CD14-positive monocyte (primary cell): ENCODE measurements around the gene AFG3L2. TPM values are rescaled to one million over a fixed set of nuclear protein-coding genes. Genes with fewer than 3 reads are reported as not detected.

Experiments used
- DNase-seq, 3 donors: peaks; one replicate each; pipeline ENCODE4 v3.0.0-alpha.2; 2011 to 2022
- H2AFZ ChIP-seq: 2 replicates; pipeline ENCODE4 v1.6.0; 2012; ENCODE audit warnings: mild to moderate bottlenecking, low read depth, low read length, inconsistent platforms; ENCODE audit not compliant: insufficient read depth, poor library complexity, severe bottlenecking
- H3K27ac ChIP-seq, 2 donors: 1 replicate in 1 of 2; 2 replicates in 1 of 2; pipeline ENCODE4 v1.5.1; 2012 to 2013; ENCODE audit warnings: low read length in 2 of 2, control low read depth in 1 of 2, inconsistent platforms in 1 of 2, low read depth in 1 of 2, mild to moderate bottlenecking in 1 of 2
- H3K27me3 ChIP-seq, 2 donors: one replicate each; pipeline versions ENCODE4 v1.6.0 to v1.6.1; 2011 to 2013; ENCODE audit warnings: low read length in 2 of 2; ENCODE audit not compliant: control insufficient read depth in 2 of 2, insufficient read depth in 2 of 2
- H3K36me3 ChIP-seq, 2 donors: replicated peaks in 1 of 2; 1 replicate in 1 of 2; 2 replicates in 1 of 2; pipeline versions ENCODE4 v1.5.1 to v1.6.1; 2012 to 2013; ENCODE audit warnings: low read length in 2 of 2, control low read depth in 1 of 2, inconsistent platforms in 1 of 2, mild to moderate bottlenecking in 1 of 2; ENCODE audit not compliant: insufficient read depth in 2 of 2, control insufficient read depth in 1 of 2
- H3K4me1 ChIP-seq, 2 donors: 1 replicate in 1 of 2; 2 replicates in 1 of 2; pipeline versions ENCODE4 v1.5.1 to v1.6.1; 2012 to 2013; ENCODE audit warnings: low read length in 2 of 2, control low read depth in 1 of 2, inconsistent platforms in 1 of 2, mild to moderate bottlenecking in 1 of 2, moderate library complexity in 1 of 2; ENCODE audit not compliant: insufficient read depth in 2 of 2, control insufficient read depth in 1 of 2
- H3K4me2 ChIP-seq: replicated peaks from 2 replicates; pipeline ENCODE3; 2012; ENCODE audit warnings: low read length, moderate library complexity, mild to moderate bottlenecking; ENCODE audit not compliant: poor library complexity, severe bottlenecking; ENCODE audit errors: extremely low read depth
- H3K4me3 ChIP-seq, 3 experiments: fragments of 200-600 bp in 1 of 3; sonication (generic) in 1 of 3; replicated peaks in 1 of 3; 1 replicate in 2 of 3; 2 replicates in 1 of 3; pipeline ENCODE4 v1.5.1; 2011 to 2013; ENCODE audit warnings: low read length in 3 of 3, mild to moderate bottlenecking in 3 of 3, control low read depth in 2 of 3, low read depth in 2 of 3, inconsistent platforms in 1 of 3, moderate library complexity in 1 of 3
- H3K79me2 ChIP-seq: 2 replicates; pipeline ENCODE4 v1.6.0; 2012; ENCODE audit warnings: mild to moderate bottlenecking, control low read depth, inconsistent platforms, low read length, moderate library complexity; ENCODE audit not compliant: insufficient read depth
- H3K9ac ChIP-seq: 2 replicates; pipeline ENCODE4 v1.6.0; 2017; ENCODE audit warnings: low read length, mild to moderate bottlenecking; ENCODE audit not compliant: insufficient read depth, poor library complexity, severe bottlenecking
- H3K9me3 ChIP-seq, 2 donors: replicated peaks in 1 of 2; 1 replicate in 1 of 2; 2 replicates in 1 of 2; pipeline versions ENCODE4 v1.5.1 to v1.6.1; 2012 to 2013; ENCODE audit warnings: low read length in 2 of 2, control low read depth in 1 of 2; ENCODE audit not compliant: control insufficient read depth in 1 of 2, insufficient read depth in 1 of 2
- H4K20me1 ChIP-seq: 2 replicates; pipeline ENCODE4 v1.6.0; 2012; ENCODE audit warnings: mild to moderate bottlenecking, low read length, control low read depth, moderate library complexity; ENCODE audit not compliant: insufficient read depth
- H3K27ac Mint-ChIP-seq, 7 donors: one replicate each; pipeline ENCODE4 v1.8.0; 2020; ENCODE audit warnings: mild to moderate bottlenecking in 7 of 7, mixed read lengths in 7 of 7, moderate library complexity in 6 of 7, inconsistent platforms in 2 of 7
- H3K27me3 Mint-ChIP-seq, 3 donors: one replicate each; pipeline ENCODE4 v1.8.0; 2021 to 2022; ENCODE audit warnings: low read depth in 3 of 3, mild to moderate bottlenecking in 3 of 3, mixed read lengths in 3 of 3, moderate library complexity in 3 of 3, inconsistent platforms in 1 of 3
- H3K36me3 Mint-ChIP-seq, 2 donors: one replicate each; pipeline ENCODE4 v1.8.0; 2020; ENCODE audit warnings: mixed read lengths in 2 of 2, inconsistent platforms in 1 of 2, mild to moderate bottlenecking in 1 of 2
- H3K4me1 Mint-ChIP-seq: one replicate; pipeline ENCODE4 v1.8.0; 2020; ENCODE audit warnings: mild to moderate bottlenecking, mixed read lengths
- H3K4me3 Mint-ChIP-seq, 2 donors: one replicate each; pipeline ENCODE4 v1.8.0; 2020; ENCODE audit warnings: mild to moderate bottlenecking in 2 of 2, mixed read lengths in 2 of 2, moderate library complexity in 1 of 2
- H3K9me3 Mint-ChIP-seq, 7 donors: one replicate each; pipeline ENCODE4 v1.8.0; 2020 to 2022; ENCODE audit warnings: mixed read lengths in 7 of 7, mild to moderate bottlenecking in 6 of 7, moderate library complexity in 6 of 7, inconsistent platforms in 2 of 7
- WGBS: methylation state at CpG from one replicate; pipeline ENCODE4 v1.1.5; 2013; ENCODE audit warnings: missing lambda C conversion rate; ENCODE audit not compliant: insufficient coverage; 5-methylcytosine and 5-hydroxymethylcytosine counted together
- intact Hi-C, 2 donors: fragments of 100-400 bp; cut with micrococcal nuclease; formaldehyde crosslinking; loops; one replicate each; pipeline versions ENCODE4 v1.15.0 to v1.15.1; 2023
- polyA plus RNA-seq, 3 donors: library from polyadenylated mRNA; depleted of rRNA in 1 of 3; unstranded in 2 of 3; stranded (reverse) in 1 of 3; fragments of 300-500 nt in 2 of 3; fragments of >200 nt in 1 of 3; fragmentation: Illumina TruSeq in 2 of 3; gene quantifications; 1 replicate in 2 of 3; 2 replicates in 1 of 3; pipeline ENCODE4 v1.2.3, GENCODE V29; 2012 to 2021
- TF ChIP-seq, protein P1 (sequence below): fragments of 200-600 bp; IDR thresholded peaks from one replicate; pipeline ENCODE4 v1.8.0; 2022; ENCODE audit warnings: antibody characterized with exemption, mild to moderate bottlenecking

AFG3L2 gene
- polyA plus RNA-seq, 3 donors: 13.9 to 15.5 (median 13.9) TPM

DNA sequence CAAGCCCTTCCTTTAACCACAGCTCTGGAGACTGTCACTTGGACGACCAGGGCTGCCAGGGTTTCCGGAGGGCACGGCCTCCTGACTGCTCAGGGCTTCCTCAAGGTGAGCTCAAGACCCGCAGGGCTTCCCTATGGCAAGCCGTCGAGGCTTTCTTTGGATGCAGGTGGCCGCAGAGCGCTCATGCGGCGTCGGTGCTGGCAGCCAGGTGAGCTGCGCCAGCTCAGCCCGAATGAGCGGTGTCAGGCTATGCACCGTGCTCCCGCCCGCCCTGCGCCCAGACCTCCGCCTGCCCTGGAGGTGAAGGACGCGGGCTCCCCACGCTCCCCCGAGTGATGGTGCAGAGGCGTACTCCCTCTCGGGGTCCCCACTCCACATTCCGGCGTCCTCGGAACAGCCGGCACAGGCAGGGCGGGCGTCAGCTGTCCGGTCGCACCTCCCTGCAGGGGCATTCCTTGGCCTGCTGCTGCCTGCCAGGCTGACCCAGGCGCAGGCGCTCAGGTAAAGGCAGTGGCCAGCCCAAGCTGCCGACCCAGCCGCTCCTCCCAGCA is 89.8 kb downstream of the AFG3L2 start:
- H3K4me3 Mint-ChIP-seq: peak overlapping the region in 1 of 2 donors; percentile 91
- no peaks in the 10 kb centered on the region for H3K36me3 ChIP-seq
- peaks cover 0 to 4% of the 10 kb centered on the region in 2 donors for H3K36me3 Mint-ChIP-seq
- DNase-seq: no peak
- TF ChIP-seq, protein P1, sequence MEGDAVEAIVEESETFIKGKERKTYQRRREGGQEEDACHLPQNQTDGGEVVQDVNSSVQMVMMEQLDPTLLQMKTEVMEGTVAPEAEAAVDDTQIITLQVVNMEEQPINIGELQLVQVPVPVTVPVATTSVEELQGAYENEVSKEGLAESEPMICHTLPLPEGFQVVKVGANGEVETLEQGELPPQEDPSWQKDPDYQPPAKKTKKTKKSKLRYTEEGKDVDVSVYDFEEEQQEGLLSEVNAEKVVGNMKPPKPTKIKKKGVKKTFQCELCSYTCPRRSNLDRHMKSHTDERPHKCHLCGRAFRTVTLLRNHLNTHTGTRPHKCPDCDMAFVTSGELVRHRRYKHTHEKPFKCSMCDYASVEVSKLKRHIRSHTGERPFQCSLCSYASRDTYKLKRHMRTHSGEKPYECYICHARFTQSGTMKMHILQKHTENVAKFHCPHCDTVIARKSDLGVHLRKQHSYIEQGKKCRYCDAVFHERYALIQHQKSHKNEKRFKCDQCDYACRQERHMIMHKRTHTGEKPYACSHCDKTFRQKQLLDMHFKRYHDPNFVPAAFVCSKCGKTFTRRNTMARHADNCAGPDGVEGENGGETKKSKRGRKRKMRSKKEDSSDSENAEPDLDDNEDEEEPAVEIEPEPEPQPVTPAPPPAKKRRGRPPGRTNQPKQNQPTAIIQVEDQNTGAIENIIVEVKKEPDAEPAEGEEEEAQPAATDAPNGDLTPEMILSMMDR: no peak
- peaks cover 7 to 12% of the 10 kb centered on the region in 2 donors for H3K4me1 ChIP-seq
- H3K9me3 Mint-ChIP-seq: peaks cover 0 to 11% (median 3%) of the 10 kb centered on the region in 7 donors
- no peak overlapping the region for H3K9ac ChIP-seq
- H3K27me3 ChIP-seq: peaks cover 21 to 47% of the 10 kb centered on the region in 2 donors
- no peaks in the 10 kb centered on the region for H3K79me2 ChIP-seq
- no peaks in the 10 kb centered on the region for H3K9me3 ChIP-seq
- H3K27me3 Mint-ChIP-seq: peaks cover 40 to 61% (median 45%) of the 10 kb centered on the region in 3 donors
- intact Hi-C loops: no loop called here
- H3K27ac ChIP-seq: no peak overlapping the region
- H3K4me3 ChIP-seq: peak overlapping the region in 1 of 3 experiments; percentile 42
- H4K20me1 ChIP-seq: no peaks in the 10 kb centered on the region
- WGBS: 19% methylated on average over 37 of the region's 37 CpGs
- H2AFZ ChIP-seq: no peak overlapping the region
- H3K4me1 Mint-ChIP-seq: peaks cover 13% of the 10 kb centered on the region
- no peak overlapping the region for H3K4me2 ChIP-seq
- H3K27ac Mint-ChIP-seq: no peak overlapping the region

DNA sequence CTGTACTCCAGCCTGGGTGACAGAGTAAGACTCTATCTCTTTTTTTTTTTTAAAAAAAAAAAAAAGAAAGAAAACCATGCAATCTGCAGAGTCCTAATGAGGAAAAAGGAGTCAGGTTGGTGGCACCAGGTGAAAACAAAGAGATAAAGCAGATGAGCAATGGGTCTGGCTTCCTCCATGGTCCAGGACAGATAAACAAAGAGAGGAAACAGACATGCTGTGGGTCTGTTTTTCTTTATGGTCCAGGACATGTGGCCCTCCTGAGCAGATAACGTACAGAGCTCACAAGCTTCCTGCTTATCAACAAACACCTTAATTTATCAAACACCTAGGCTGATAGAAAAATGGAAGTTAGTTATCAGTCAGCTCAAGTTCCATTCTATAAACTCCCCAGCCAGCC is 93.4 kb downstream of the AFG3L2 start:
- Mint-ChIP-seq H3K4me1 (peaks cover 14% of the 10 kb centered on the region), H3K27ac (no peak overlapping the region), H3K36me3 (peaks cover 0 to 2% of the 10 kb centered on the region in 2 donors), H3K9me3 (peaks cover 0 to 7% (median 3%) of the 10 kb centered on the region in 7 donors), H3K27me3 (peaks cover 26 to 48% (median 32%) of the 10 kb centered on the region in 3 donors), H3K4me3 (no peak overlapping the region)
- H3K9me3 ChIP-seq: no peaks in the 10 kb centered on the region
- WGBS: no CpG with 5 or more reads among the region's 1 CpG
- intact Hi-C loops: no loop called here
- DNase-seq: no peak
- TF ChIP-seq, protein P1: no peak
- no peak overlapping the region for H3K4me3 ChIP-seq
- H2AFZ ChIP-seq: no peak overlapping the region
- peaks cover 9 to 12% of the 10 kb centered on the region in 2 donors for H3K4me1 ChIP-seq
- no peaks in the 10 kb centered on the region for H3K36me3 ChIP-seq
- H3K79me2 ChIP-seq: no peaks in the 10 kb centered on the region
- H3K9ac ChIP-seq: no peak overlapping the region
- peaks cover 18 to 41% of the 10 kb centered on the region in 2 donors for H3K27me3 ChIP-seq
- no peak overlapping the region for H3K4me2 ChIP-seq
- H3K27ac ChIP-seq: no peak overlapping the region
- no peaks in the 10 kb centered on the region for H4K20me1 ChIP-seq
